ENCODE measurements around the gene IL4R. TPM values are rescaled to one million over a fixed set of nuclear protein-coding genes. Genes with fewer than 3 reads are reported as not detected.

Gene IL4R
- total and polyA plus RNA-seq, 10 donors: 39.3 to 319 (median 160) TPM

DNA sequence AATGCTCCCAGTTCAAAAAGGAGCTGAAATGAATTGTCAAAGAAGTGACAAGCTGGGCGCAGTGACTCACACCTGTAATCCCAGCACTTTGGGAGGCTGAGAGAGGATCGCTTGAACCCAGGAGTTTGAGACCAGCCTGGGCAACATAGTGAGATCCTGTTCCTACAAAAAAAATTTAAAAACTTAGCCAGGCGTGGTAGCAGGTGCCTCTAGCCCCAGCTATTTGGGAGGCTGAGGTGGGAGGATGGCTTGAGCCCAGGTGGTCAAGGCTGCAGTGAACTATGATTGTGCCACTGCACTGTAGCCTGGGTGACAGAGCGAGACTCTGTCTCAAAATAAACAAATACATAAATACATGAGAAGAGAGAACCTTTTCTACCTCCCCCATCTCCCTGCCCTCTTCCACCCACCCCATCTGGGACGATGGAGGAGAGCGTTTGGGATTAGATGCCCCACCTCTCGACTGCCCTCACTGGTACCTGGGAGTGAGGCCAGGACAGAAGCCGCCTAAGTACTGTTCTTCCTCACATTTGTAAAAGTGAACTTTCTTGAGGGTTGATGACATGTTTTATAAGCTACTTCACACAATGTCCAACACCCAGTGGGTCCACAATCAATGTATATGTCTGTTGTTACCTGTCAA lies 2.4 kb downstream of the IL4R start:
- H3K36me3 ChIP-seq: peaks cover 0 to 17% (median 0%) of the 10 kb centered on the region in 6 donors
- peaks cover 50 to 94% (median 83%) of the 10 kb centered on the region in 6 donors for H3K4me1 ChIP-seq
- peak overlapping the region; percentile 95 to 100 (median 98) for H3K27ac ChIP-seq
- 55 to 80% (median 66%) methylated on average over 7 to 8 of the region's 8 CpGs for WGBS, 5 donors
- no peaks in the 10 kb centered on the region for H3K9me3 ChIP-seq
- H3K27me3 ChIP-seq (replicated peaks in 1 of 7): no peaks in the 10 kb centered on the region
- DNase-seq: peak; percentile 62
- intact Hi-C loops (cut with DNase I; ENCODE audit: low total_unique reads): loop anchor here (10.0 kb wide), 1 partner anchor 51 kb away; the partner anchor contains the start of gene NSMCE1
- TF ChIP-seq CTCF (IDR thresholded peaks at IDR 0.05 in 8 of 11, conservative IDR thresholded peaks at IDR 0.05 in 3 of 11): no peak
- no peak for TF ChIP-seq POLR2AphosphoS5 (IDR thresholded peaks at IDR 0.05)
- no peak for TF ChIP-seq POLR2A (IDR thresholded peaks at IDR 0.05)
- H3K4me3 ChIP-seq: peak overlapping the region; percentile 62 to 85 (median 80)

DNA sequence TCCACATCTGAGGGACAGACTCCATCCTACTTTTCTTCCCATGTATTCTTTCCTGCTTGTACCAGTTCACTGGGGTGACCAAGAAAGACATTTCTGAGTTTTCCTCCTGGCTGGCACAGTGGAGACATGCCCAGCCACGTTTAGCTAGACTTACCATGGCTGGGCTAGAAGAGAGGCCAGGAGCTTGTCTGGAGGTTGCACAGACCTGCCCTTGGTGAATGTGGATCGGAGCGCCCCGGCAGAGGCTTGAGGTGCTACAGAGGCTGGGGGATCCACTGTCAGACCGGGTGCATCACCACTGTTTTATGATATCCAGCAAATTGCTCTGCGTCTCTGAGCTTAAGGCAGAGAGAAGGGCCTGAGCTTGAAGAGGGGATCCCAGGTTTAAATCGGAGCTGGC lies 3.5 kb downstream of the IL4R start:
- DNase-seq: peak; percentile 70
- whole genome bisulfite sequencing, 5 donors: 54 to 74% (median 68%) methylated on average over 7 of the region's 7 CpGs
- peak overlapping the region in 4 of 8 donors; percentile 20 to 79 (median 70) for H3K4me3 ChIP-seq

GRCh38 chr16:27317738-27318391 lies 4.1 kb downstream of the IL4R start:
- Histone ChIP-seq H3K4me1 (peaks cover 60 to 94% (median 92%) of the 10 kb centered on the region in 6 donors), H3K4me3 (peak overlapping the region in 6 of 8 donors; percentile 4 to 79 (median 41)), H3K27ac (peak overlapping the region; percentile 48 to 100 (median 98)), H3K9me3 (no peaks in the 10 kb centered on the region), H3K36me3 (peaks cover 0 to 17% (median 0%) of the 10 kb centered on the region in 6 donors), H3K27me3 (replicated peaks in 1 of 7) (no peaks in the 10 kb centered on the region)
- intact Hi-C loops (cut with DNase I; ENCODE audit: low total_unique reads): loop anchor here (10.0 kb wide), 1 partner anchor 53 kb away; the partner anchor contains the start of gene NSMCE1
- TF ChIP-seq CTCF (IDR thresholded peaks at IDR 0.05 in 8 of 11, conservative IDR thresholded peaks at IDR 0.05 in 3 of 11): no peak
- WGBS, 5 donors: 65 to 80% (median 70%) methylated on average over 10 of the region's 10 CpGs
- no peak for DNase-seq

More for the DNA sequence above, 3.5 kb downstream of the IL4R start:
- intact Hi-C loops (cut with DNase I; ENCODE audit: low total_unique reads): loop anchor here (10.0 kb wide), 1 partner anchor 53 kb away; the partner anchor contains the start of gene NSMCE1
- no peaks in the 10 kb centered on the region for H3K27me3 ChIP-seq (replicated peaks in 1 of 7)
- H3K27ac ChIP-seq: peak overlapping the region; percentile 48 to 100 (median 98)
- H3K36me3 ChIP-seq: peaks cover 0 to 17% (median 0%) of the 10 kb centered on the region in 6 donors
- no peaks in the 10 kb centered on the region for H3K9me3 ChIP-seq
- peaks cover 58 to 94% (median 91%) of the 10 kb centered on the region in 6 donors for H3K4me1 ChIP-seq
- TF ChIP-seq POLR2A (IDR thresholded peaks at IDR 0.05) (no peak), POLR2AphosphoS5 (IDR thresholded peaks at IDR 0.05) (no peak), CTCF (IDR thresholded peaks at IDR 0.05 in 8 of 11, conservative IDR thresholded peaks at IDR 0.05 in 3 of 11) (no peak)

Measured in spleen (tissue), 11 donors.